Activated effector memory CD4-positive, alpha-beta T cell treated with Interleukin-2 at 50 U/mL for 16 hours (primary cell): ENCODE measurements around the gene USP27X.

ENCODE experiments used
- DNase-seq: peaks from one replicate; pipeline ENCODE4 v3.0.0-alpha.2; 2020

USP27X gene

GRCh38 chrX:49878834-49879655, at the start of gene USP27X:
Gene USP27X (plus strand): TSS chrX:49879484. CDS start chrX:49880308, 824 bp downstream.
- DNase-seq, result peak; percentile 77

GRCh38 chrX:49838374-49838773, 40.9 kb upstream of the USP27X start:
- no peak for DNase-seq

GRCh38 chrX:49840679-49841078, 38.6 kb upstream of the USP27X start:
- no peak for DNase-seq

GRCh38 chrX:49842621-49843020, 36.7 kb upstream of the USP27X start:
- DNase-seq, result no peak

GRCh38 chrX:49844611-49845010, 34.7 kb upstream of the USP27X start:
- DNase-seq, result no peak

- no peak for DNase-seq
These were observed 33.4 kb upstream of the USP27X start for GRCh38 chrX:49845701-49846403.

GRCh38 chrX:49846522-49846921, 32.8 kb upstream of the USP27X start:
- DNase-seq, result no peak

GRCh38 chrX:49848275-49848674, 31.0 kb upstream of the USP27X start:
- DNase-seq, result no peak

GRCh38 chrX:49850028-49850427, 29.3 kb upstream of the USP27X start:
- DNase-seq, result no peak

- DNase-seq, result no peak
These were observed 25.6 kb upstream of the USP27X start for GRCh38 chrX:49853661-49854060.

- no peak for DNase-seq
These were observed 22.5 kb upstream of the USP27X start for GRCh38 chrX:49856819-49857218.

GRCh38 chrX:49858341-49858740, 20.9 kb upstream of the USP27X start:
- DNase-seq, result no peak

GRCh38 chrX:49859491-49859890, 19.8 kb upstream of the USP27X start:
- no peak for DNase-seq

- no peak for DNase-seq
These were observed 18.3 kb upstream of the USP27X start for GRCh38 chrX:49860867-49861535.

- no peak for DNase-seq
These were observed 17.2 kb upstream of the USP27X start for GRCh38 chrX:49862093-49862492.

- DNase-seq, result no peak
These were observed 10.5 kb upstream of the USP27X start for GRCh38 chrX:49868739-49869138.

- DNase-seq, result no peak
These were observed 2.5 kb upstream of the USP27X start for GRCh38 chrX:49876750-49877149.

GRCh38 chrX:49877397-49878101, 1.7 kb upstream of the USP27X start:
- DNase-seq, result no peak

GRCh38 chrX:49878128-49878833, 1.0 kb upstream of the USP27X start:
- no peak for DNase-seq

GRCh38 chrX:49879656-49880277, 483 bp downstream of the USP27X start:
- no peak for DNase-seq

GRCh38 chrX:49880668-49881067, 1.4 kb downstream of the USP27X start:
- no peak for DNase-seq

GRCh38 chrX:49884290-49884862, 5.1 kb downstream of the USP27X start:
- peak; percentile 23 for DNase-seq
